ENCODE data around the gene SLC41A2.
A peak's percentile ranks its signal among the peaks of the same experiment; 100 is the strongest.
"Not testable (repeated sequence)": the region's sequence is repeated elsewhere in the genome, so short reads cannot be mapped to it uniquely, and the experiment has no call there.

SLC41A2 gene

DNA sequence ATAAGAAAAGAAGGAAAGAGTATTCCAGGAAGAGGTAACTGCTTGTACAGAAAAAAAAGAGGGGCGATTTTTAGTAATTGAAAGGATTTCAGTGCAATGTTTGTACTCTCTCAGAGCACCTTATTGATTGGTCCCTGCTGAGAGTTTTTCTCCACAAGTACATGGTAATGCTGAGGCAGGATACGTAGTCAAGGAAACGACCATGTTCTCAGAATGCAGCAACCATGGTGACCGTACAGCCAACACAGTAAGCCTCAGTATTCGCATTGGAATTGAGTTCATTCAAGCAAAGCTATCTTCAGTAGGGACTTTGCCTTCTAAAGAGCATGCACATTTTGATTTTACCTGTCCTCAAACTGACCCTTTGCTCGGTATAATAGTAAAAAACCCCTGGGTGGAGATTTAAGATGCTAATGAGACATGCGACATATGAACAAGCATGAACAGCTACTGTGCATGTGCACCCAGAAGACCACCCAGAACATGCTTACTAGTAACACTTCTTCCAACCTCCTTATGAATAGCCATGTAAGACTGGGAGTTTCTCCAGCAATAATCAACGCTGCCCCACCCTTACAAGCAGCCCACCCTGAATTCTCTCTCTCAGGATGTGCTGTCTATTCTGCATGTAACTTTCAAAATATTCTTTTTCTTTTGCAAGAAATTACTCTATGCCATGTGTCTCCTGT lies 6.2 kb upstream of the SLC41A2 start:
- DNase-seq, result no peak

DNA sequence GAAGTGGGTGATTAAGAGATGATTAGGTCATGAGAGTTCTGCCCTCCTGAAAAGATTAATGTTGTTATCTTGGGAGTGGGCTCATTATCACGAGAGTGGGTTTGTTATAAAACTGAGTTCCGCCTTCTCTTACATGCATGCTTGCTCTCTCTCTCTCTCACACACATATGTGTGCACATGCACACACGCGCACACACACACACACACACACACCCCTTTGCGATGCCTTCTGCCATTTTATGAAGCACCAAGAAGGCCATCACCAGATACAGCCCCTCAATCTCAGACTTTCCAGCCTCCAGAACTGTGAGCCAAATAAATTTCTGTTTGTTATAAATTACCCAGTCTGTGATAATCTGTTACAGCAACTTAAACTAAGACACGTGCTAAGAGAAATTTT lies 5.7 kb upstream of the SLC41A2 start:
- DNase-seq, result no peak

DNA sequence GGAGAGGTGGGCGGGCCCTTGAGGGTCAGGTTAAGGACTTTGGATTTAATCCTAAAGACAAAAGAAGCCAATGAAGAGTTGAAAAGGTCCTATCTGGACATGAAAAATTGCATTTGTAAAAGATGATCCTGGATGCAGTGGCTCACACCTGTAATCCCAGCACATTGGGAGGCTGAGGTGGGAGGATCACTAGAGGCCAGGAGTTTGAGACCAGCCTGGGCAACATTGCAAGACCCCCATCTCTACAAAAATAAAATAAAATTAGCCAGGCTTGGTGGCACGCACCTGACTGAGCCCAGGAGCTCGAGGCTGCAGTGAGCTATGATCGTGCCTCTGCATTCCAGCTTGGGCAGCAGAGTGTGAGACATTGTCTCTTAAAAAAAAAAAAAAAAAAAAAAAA lies 2.4 kb upstream of the SLC41A2 start:
- DNase-seq, result no peak

DNA sequence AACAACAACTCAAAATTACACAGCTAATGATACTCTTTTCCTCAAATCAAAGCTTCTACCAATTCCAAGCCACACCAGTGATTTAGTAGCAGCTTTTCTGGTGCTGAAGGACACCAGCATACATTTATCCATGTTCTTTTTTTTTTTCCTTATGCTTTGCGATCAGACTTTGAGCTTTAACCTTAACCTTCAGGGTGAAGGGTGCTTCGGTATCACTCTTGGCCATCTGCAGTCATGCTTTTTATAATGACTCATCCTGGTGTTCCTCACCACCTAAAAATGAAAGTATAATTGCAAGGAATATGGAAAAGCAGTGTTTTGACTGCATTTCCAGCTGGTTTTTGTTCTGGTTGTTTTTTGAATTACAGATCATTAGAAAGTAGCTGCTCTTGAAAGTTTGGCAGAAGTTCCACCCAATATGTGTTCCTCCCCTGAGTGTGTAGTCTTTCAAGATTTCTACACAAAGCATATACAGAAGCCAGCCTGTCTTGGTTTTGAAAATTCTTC lies 1.3 kb upstream of the SLC41A2 start:
- DNase-seq, result no peak

DNA sequence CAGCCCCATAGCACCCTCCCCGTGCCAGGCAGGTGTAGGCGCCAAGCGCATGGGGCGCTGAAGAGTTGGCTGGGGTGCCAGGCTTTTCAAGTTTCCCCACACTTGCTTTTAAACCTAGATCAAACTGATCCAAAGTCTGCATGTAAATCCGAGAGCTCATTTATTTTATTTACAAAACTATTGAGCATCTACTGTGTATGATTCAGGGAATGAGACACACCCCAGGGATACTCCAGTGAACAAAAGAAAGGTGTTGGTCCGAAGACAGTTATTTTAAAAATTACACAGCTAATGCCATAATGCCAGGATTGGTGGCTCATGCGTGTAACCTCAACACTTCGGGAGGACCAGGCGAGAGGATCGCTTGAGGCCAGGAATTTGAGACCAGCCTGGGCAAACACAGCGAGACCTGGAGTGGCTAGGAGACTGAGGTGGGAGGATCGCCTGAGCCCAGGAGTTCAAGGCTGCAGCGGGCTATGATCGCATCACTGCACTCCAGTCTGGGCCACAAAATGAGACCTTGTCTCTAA lies 780 bp upstream of the SLC41A2 start:
- no peak for DNase-seq

DNA sequence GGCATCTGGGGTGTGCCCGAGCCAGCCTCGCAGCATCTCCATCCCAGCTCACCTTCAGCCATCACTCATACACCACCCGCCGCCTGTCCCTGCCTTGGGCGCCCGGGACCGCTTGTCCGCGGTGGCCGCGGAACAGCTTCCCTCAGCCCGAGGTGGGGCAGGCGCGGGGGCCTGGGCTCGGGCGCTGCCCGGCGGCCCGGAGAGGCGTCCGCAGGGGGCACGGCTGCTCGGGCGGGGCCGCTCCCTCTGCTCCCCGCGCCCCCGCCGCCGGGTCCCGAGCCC lies 430 bp downstream of the SLC41A2 start:
- DNase-seq, result peak; percentile 30

DNA sequence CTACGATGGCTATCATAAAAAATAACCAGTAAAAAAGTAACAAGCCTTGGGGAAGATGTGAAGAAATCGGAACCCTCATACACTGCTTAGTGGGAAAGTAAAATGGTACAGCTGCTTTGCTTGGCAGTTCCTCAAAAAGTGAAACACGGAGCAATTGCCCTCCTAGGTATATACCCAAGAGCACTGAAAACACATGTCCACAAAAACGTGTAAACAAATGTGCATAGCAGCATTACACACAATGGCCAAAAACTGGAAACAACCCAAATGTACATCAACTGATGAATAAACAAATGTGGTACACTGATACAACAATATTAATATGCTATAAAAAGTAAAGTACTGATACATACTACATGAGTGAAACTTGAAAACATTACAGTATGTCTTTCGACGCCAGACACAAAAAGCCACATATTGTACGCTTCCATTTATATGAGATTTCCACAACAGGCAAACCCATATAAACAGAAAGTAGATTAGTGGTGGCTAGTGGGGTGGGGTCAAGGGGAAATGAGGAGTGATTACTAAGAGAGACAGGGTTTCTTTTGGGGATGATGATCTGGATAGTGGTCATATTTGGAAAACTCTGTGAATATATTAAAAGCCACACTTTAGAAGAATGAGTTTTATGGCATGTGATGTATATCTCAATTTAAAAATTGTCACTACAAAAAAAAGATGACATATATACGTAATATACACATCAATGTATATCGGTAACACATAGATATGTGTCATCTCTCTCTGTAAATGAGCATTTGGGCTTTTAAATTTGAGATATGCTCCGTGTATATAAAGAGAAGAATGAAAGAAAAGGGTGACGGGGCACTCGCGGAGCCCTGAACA lies 996 bp downstream of the SLC41A2 start:
- DNase-seq, result peak; percentile 3

DNA sequence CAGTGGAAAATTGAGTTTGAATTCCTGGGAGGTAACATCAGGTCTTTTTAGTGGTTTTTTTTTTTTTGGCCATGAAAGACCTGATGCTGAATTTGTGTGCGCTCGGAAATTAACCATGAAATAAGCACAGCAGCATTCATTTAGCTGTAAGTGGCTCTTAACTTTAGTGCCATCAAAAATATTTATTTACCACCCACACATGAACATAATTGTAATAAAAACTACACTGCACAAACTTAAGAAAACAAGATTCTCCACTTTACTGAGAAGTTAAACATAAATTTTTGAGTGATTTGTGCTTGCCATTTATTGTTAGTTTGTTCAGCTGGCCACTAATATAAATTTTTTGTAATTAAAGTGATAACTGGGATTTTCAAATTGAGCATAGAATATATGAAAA lies 2.4 kb downstream of the SLC41A2 start:
- no peak for DNase-seq

DNA sequence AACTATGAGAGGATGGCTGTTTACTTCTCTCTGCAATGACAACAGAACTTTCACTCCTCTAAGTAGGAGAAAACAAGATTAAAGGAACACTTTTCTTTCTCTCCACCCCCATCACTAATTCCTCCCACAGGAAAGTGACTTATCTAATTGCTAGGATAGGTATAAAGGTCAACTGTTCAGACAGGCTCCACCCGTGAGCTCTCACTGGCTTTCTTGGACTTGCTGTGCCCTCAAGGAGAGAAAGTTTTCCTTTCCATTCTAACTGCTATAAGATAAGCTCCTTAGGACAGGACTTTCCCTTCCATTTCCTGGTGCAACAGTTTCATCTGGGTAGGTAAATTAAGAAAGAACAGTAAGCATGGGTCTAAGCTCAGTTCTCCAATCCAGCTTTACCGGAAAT lies 4.8 kb downstream of the SLC41A2 start:
- no peak for DNase-seq

DNA sequence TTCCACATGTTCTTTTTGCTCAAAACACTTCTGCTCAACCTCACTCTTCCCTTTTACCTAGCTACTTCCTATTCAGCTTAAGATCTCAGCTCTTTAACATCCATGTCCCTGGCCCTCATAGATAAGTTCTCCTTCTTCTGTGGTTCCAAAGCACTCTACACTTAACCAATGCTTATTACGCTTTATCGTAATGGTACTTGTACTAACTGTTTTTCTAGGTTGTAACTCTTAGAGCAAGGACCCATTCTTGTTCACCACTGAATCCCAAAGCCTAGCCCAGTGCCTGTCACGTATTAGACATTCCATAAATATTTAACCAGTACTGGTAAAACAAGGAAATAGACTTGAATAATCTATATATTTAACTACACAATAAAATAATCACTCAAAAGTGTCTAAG lies 5.3 kb downstream of the SLC41A2 start:
- DNase-seq, result no peak

DNA sequence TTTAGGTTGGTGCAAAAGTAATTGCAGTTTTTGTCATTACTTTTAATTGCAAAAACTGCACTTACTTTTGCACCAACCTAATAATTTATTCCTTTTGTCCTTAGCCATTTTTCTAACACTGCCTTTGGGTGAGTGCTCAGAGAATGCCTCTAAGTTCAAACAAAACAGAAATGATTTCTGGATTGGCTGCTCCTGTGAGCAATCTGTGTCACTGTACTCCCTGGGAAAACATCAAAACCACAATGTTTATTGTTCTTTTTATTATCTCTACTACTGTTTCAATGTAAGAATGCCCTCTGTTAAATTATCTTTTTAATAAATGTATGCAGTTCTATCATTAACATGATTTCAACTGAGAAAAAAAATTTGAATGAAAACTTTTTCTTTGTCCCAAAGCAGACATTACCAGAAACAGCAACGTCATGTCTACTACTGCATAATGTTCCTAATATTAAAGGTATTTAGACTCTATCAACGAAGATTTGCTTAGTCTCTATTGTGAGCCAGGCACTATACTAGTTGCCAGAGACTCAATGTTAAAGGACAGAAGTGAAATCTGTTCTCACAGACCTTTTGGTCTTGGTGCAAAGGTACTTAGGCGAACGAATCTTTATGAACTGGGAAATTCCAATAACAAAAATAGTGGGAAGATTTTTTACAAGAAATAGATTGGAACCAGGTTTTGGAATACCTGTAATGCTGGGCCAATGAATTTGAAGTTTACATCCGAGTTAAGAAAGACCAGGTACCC lies 6.2 kb downstream of the SLC41A2 start:
- DNase-seq, result no peak

DNA sequence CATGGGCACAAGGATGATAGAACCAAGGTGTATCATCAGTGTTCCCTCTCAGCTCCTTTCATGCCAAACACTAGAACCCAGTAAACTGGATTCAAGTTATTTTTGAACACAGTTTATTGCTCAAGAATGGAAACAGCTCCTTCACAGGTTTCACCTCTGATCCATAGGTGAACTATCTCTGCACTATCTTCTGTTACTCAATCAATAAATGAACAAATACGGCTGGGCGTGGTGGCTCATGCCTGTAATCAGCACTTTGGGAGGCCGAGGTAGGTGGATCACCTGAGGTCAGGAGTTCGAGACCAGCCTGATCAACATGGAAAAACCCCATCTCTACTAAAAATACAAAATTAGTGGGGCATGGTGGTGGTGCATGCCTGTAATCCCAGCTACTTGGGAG lies 9.4 kb downstream of the SLC41A2 start:
- DNase-seq, result not testable (repeated sequence)

DNA sequence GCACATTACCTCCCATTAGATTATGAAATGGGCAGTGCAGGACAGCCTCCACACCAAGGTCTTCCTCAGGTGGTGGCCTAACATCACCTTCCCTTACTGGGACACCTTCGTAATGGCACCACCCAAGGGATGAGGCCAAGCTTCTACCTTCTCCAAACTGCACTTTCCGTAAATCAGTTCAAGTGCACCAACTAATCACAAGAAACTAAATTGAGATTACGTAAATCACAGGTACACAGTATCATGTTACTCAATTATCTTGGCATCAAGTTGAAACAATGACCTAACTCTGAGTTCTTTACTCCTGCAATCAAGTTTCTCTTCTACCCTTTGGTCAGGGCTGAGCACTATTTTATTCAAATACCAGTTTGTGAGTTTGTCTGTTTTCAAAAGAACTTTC lies 13.8 kb downstream of the SLC41A2 start:
- no peak for DNase-seq

DNA sequence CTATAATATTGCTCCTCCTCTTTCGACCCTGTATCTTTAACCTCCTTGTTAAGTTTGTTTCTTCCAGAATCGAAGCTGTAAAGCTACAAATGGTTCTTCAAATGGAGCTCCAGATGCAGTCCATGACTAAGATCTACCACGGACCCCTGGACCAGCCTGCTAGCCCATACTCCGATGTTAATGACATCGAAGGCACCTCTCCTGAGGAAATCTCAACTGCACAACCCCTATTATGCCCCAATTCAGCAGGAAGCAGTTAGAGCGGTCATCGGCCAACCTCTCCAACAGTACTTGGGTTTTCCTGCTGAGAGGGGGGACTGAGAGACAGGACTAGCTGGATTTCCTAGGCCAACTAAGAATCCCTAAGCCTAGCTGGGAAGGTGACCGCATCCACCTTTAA lies 14.7 kb downstream of the SLC41A2 start:
- not testable (repeated sequence) for DNase-seq

DNA sequence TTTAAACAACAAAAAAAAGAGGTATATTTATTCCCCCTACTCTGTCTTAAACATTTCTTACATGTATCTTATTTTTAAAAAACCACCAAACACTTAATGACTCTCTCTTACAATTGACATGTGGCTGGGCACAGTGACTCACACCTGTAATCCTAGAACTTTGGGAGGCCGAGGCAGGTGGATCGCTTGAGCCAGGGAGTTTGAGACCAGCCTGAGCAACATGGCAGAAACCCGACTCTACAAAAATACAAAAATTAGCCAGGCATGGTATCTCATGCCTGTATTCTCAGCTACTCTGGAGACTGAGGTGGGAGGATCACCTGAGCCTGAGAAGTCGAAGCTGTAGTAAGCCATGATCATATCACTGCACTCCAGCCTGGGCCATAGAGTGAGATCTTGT lies 16.0 kb downstream of the SLC41A2 start:
- DNase-seq, result no peak

DNA sequence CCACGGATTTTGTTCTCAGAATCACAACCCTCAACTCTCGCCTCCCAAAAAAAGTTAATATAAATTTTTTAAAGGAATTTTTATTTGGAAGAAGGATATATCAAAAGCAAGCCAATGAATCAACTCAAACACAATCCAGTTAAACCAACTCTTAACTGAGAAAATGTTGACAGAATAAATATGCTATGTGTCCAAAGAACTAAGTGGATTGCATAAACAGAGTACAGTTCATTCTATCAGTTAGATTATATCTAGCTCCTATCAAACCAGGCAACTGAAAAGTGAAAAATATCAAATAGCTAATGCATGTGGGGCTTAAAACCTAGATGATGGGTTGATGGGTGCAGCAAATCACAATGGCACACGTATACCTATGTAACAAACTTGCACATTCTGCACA lies 16.6 kb downstream of the SLC41A2 start:
- no peak for DNase-seq

DNA sequence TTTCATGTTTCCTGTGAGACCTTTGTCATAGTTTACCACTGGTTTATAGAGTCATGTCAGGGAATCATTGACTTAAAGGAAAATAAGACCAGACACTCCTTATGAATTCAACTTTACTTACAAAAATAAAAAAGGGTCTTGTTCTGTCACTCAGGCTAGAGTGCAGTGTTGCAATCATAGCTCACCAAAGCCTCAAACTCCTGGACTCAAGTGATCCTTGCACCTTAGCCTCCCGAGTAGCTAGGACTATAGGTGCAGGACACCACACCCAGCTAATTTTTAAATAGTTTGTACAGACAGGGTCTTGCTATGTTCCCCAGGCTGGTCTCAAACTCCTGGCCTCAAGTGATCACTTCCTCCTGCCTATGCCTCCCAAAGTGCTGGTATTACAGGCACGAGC lies 19.0 kb downstream of the SLC41A2 start:
- DNase-seq, result no peak

DNA sequence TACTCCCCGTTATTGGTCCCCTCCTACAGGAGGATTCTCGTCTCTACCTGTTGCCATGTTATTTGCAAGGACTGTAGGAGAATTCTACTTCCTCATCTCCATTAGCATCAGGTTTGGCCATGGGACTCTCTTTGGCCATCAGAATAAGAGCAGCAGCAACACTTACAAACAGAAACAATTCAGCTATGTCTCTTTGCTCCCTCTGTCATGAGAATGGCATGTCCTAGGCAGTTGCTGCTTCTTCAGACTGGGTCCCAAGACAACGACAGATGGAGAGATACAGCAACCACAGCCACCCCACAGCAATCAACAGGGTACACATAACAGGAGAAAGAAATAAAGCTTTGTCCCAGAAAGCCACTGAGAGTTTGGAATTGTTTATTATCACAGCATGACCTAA lies 19.7 kb downstream of the SLC41A2 start:
- no peak for DNase-seq

DNA sequence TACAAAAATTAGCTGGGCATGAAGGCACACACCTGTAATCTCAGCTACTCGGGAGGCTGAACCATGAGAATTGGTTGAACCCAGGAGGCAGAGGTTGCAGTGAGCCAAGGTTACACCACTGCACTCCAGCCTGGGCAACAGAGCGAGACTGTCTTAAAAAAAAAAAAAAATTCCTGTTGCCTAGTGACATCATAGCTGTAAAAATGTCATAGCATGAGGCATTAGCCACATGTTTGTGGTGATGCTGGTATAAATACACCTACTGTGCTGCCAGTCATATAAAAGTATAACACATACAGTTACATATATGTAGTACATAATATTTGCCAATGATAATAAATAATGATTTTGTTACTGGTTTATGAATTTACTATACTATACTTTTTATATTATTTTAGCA lies 22.2 kb downstream of the SLC41A2 start:
- no peak for DNase-seq

DNA sequence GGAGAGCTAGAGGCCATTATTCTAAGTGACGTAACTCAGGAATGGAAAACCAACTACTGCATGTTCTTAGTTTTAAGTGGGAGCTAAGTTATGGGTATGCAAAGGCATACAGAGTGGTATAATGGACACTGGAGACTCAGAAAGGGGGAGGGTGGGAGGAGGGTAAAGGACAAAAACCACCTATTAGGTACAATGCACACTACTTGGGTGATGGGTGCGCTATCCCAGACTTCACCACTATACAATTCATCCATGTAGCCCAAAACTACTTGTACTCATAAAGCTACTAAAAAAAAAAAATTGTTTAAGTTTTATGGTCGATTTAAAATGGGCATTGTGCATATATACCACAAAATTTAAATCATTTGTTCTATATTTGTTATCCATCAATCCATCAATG lies 24.3 kb downstream of the SLC41A2 start:
- no peak for DNase-seq

DNA sequence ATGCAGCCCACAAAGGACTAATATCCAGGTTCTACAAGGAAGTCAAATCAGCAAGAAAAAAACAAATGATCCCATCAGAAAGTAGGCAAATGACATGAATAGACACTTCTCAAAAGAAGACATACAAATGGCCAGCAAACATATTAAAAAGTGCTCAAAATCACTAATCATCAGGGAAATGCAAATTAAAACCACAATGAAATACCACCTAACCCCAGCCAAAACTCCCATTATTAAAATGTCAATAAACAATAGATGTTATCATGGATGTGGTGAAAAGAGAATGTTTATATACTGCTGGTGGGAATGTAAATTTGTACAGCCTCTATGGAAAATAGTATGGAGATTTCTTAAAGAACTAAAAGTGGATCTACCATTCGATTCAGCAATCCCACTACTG lies 25.0 kb downstream of the SLC41A2 start:
- DNase-seq, result no peak

DNA sequence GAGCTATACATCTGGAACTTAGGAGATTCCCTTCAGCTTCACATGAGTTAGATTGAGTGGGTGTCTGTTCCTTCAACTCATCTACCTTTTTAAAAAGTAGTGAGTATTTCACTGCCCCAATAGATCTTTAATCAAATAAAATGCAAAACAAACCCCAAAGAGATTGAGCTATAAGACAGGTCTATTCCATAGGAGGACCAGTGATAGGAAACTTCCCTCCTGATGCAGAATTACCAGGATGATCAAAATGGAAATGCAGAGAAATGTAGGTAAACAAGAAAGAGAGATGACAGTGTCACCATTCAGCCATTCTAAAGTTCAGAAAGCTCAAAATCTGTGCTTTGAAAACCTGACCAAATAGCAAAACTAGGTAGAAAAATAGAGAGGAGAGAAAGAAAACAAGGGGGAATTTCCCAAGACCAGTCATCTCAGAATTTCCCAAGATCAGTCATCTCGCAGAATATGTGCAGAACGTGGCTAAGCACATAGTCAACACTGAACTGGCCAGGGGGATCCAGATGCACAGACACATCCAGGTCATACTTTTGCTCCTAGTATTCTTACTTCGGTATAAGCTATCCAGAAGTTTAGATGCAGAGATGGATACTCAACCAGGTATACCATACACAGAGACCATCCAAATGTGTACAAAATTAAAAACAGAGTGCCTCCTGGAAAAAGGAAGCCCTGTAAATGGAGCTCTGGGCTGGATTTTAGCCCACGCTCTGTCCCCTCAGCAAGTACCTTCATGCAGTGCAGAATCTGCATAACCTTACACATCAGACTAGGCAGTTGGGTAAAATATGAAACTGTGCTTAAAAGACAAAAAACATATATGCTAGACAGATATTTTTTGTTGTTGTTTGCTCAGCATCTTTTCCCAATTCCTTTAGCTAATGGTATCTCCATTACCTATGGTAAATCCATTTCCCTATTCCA lies 27.4 kb downstream of the SLC41A2 start:
- DNase-seq, result no peak

DNA sequence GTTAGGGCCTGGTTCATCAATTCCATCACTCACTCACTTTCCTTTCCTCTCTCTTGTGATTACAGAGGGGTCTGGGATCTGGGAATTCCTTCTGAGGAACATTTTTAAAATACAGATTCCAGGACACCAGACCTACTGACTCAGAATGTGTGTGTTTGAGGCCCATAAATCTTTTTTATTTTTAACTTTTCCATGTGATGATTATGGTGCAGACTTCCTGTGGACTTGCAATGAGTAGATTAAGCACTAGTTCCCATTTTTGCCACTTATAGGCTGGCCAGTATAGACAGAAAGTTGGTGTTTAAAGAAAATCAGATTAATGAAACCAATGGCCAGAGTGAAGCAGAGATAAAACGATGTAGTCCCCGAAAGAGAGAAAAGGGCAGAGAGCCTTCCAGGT lies 28.1 kb downstream of the SLC41A2 start:
- no peak for DNase-seq
